NCI-H1694 (cell line): Measurements from ENCODE around the gene DNAJC4.

Experiments
- DNase-seq: peaks from one replicate; lab custom pipeline; 2025; lab: John Stamatoyannopoulos, UW

Gene DNAJC4

GRCh38 chr11:64259533-64260067 lies 29.3 kb downstream of the DNAJC4 start:
- no peak for DNase-seq

- DNase-seq, result no peak
Observed at GRCh38 chr11:64260147-64260708, 29.9 kb downstream of the DNAJC4 start.

- no peak for DNase-seq
Observed at GRCh38 chr11:64261556-64262080, 31.3 kb downstream of the DNAJC4 start.

DNA sequence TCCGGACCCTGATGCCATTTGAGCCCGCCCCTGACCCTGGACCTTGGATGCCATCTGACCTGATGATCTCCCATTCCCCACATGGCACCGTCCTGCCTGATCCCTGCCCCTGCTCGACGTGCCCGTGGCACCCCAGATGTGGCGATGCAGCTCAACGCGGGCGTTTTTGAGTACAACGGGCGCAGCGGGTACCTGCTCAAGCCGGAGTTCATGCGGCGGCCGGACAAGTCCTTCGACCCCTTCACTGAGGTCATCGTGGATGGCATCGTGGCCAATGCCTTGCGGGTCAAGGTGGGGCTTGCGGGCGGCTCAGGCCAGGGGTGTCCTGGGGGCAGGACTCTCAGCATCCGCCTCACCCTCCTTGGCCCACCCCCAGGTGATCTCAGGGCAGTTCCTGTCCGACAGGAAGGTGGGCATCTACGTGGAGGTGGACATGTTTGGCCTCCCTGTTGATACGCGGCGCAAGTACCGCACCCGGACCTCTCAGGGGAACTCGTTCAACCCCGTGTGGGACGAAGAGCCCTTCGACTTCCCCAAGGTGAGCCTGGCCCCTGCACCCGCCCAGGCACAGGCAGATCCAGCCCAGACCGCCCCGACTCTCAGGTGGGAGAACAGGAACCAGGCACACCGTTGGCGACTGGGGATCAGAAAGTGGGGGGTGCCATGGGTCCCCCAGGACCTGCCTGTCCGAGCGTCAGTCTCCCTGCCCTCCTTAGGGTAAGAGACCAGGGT lies 32.1 kb downstream of the DNAJC4 start:
- DNase-seq, result no peak

DNA sequence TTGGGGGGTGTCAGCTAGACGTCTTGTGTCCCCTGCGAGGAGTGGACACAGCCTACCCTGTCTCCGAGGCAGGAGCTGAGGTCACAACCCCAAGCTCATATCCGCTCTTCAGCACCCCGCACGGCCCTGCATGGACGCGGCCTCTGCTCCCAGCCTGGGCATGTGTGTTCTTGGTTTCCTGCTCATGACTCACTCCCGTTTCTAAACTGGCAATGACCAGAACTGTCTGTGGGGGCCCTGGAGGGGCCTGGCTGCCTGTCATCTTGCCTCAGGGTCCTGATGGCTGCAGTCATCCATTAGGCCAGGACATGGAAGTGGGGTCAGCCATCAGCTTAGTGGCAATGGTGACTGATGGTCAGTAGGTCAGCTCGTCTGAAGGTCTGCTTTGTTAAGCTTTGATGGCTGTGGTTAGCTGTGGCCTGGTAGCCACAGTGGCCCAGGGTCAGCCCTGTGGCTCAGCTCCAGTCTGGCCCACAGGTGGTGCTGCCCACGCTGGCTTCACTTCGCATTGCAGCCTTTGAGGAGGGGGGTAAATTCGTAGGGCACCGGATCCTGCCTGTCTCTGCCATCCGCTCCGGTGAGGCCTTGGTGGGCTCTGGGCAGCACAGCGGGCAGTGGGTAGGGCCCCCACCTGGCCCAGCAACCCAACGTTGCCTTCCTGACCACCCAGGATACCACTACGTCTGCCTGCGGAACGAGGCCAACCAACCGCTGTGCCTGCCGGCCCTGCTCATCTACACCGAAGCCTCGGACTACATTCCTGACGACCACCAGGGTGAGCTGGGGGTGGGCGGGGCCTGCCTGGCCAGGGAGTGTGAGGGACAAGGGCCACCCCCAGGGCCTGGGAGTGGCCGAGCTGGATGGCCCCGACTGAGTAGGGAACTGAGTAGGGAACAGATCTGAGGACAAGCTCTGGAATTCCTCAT lies 32.9 kb downstream of the DNAJC4 start:
- no peak for DNase-seq

GRCh38 chr11:64263947-64264317 lies 33.6 kb downstream of the DNAJC4 start:
- no peak for DNase-seq

- DNase-seq, result no peak
Observed at GRCh38 chr11:64264371-64264852, 34.1 kb downstream of the DNAJC4 start.

- DNase-seq, result no peak
Observed at GRCh38 chr11:64265176-64266160, 35.1 kb downstream of the DNAJC4 start.

DNA sequence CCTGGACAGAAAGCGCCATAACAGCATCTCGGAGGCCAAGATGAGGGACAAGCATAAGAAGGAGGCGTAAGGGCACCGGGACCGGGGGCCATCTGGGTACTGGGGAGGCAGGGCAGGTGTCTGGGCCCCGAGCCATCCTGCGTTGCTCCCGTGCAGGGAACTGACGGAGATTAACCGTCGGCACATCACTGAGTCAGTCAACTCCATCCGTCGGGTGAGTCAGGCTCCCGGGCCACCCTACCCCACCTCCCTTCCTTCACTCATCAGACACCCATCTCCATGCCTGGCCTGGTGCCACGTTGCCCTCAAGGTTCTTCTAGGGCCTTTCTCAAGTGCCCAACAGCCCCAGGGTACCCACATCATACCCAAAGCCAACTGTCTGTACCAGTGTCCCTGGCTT lies 36.0 kb downstream of the DNAJC4 start:
- DNase-seq, result no peak

GRCh38 chr11:64267207-64267945 lies 37.0 kb downstream of the DNAJC4 start:
- DNase-seq, result no peak

- DNase-seq, result no peak
Observed at GRCh38 chr11:64268025-64268892, 37.9 kb downstream of the DNAJC4 start.

- no peak for DNase-seq
Observed at GRCh38 chr11:64268893-64269539, 38.7 kb downstream of the DNAJC4 start.

- DNase-seq, result peak; percentile 98
Observed at GRCh38 chr11:64269540-64270220, 39.3 kb downstream of the DNAJC4 start.

DNA sequence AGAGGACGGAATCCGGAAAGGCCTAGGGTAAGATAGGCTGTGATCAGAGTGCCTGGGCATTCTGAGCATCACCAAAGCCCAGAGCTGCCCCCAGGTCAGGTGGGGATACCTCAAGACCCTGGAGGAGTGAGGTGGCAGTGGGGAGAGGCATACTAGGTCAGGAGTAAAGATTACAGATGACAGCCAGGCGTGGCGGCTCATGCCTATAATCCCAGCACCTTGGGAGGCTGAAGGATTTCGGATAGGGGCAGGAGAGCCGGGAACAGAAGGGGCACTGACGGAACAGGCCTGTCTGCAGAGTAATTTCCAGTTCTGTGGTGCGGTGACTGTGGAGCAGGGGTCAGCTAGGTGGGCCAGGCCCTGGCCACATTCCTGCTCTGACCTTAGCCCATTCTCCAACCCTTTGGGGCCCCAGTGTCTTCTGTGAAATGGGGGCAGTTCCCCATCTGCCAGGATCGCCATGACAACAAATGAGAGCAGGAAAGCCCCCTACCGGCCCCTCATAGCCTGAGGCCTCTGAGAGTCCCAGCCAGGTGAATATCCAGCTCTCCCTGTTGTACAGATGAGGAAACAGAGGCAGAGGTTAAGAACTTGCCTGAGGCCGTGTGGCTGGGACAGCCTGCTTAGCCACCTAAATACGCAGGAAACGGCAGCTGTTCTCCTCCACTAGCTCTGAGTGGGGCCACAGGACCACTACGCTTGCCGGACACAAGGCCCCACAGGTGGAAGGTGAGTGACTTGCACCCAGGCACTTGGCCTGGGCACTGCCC lies 44.9 kb downstream of the DNAJC4 start:
- no peak for DNase-seq

DNA sequence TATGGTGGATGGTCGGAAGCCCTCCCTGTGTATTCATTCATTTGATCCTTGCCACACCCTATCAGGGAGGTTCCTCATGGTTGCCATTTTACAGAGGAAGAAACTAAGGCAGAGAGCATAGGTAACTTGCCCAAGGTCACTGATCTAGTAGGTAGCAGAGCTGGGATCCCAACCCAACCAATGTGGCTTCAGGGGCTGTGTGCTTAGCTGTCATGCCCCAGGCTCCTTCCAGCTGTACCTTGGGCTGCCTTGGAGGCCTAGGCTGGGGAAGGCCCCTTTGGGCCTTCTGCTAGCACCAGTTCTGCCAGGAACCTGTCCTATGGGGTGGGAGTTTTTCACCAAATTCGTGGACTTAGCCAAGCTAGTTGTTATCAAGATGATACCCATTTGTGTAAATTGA lies 45.5 kb downstream of the DNAJC4 start:
- no peak for DNase-seq

DNA sequence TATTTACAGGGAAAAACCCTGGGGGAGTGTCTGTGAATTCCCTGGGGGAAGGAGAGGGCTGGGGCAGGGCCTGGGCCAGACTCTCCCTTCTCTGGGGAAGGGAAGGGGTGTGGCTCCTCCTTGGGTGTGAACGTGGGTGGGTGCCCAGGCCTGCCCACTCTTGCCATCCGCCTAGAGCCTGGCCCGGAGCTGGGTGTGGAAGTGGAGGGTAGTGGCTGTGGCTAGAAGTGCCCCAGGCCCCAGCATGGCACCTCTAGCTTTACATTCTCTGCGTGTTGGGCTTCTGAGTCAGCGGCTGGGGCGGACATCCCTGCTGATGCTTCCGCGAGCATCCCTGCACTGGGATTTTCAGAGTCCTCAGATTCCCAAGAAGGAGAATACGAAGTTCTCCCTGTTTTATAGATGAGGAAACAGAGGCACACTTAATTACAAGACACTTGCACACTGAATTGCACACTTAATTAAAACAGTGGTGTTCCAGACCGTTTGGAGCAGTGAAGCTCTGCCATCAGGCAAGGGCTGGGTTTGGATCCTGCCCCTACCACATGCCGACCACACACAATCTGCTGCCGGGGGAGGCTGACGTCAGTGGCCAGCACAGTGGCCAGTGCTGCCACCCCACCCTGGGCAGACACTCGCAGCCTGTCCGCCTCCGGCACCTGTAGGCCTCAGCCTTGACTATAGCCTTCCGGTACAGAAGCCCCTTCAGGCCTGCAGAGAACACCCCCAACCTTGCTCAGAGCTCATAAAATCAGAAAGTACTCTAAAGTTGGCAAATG lies 46.5 kb downstream of the DNAJC4 start:
- DNase-seq, result no peak
